ENCODE data around the gene FMN2.

GRCh38 chr1:240090014-240090413 lies 1.7 kb upstream of the FMN2 start:
- TF ChIP-seq CTCF (IDR thresholded peaks at IDR 0.05), result no peak
- TF ChIP-seq POLR2A (IDR thresholded peaks at IDR 0.05), result no peak

Data from Peyer's patch (tissue), 4 donors.